ENCODE measurements around the gene LGMN. TPM values are rescaled to one million over a fixed set of nuclear protein-coding genes. Genes with fewer than 3 reads are reported as not detected.

LGMN gene
- total and polyA plus RNA-seq, 4 donors = 115 to 182 (median 136) TPM

GRCh38 chr14:92726135-92726932 is 22.1 kb downstream of the LGMN start:
- TF ChIP-seq, protein P1, sequence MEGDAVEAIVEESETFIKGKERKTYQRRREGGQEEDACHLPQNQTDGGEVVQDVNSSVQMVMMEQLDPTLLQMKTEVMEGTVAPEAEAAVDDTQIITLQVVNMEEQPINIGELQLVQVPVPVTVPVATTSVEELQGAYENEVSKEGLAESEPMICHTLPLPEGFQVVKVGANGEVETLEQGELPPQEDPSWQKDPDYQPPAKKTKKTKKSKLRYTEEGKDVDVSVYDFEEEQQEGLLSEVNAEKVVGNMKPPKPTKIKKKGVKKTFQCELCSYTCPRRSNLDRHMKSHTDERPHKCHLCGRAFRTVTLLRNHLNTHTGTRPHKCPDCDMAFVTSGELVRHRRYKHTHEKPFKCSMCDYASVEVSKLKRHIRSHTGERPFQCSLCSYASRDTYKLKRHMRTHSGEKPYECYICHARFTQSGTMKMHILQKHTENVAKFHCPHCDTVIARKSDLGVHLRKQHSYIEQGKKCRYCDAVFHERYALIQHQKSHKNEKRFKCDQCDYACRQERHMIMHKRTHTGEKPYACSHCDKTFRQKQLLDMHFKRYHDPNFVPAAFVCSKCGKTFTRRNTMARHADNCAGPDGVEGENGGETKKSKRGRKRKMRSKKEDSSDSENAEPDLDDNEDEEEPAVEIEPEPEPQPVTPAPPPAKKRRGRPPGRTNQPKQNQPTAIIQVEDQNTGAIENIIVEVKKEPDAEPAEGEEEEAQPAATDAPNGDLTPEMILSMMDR (IDR thresholded peaks at IDR 0.05; ENCODE audit: control extremely low read depth, extremely low read depth) = no peak

DNA sequence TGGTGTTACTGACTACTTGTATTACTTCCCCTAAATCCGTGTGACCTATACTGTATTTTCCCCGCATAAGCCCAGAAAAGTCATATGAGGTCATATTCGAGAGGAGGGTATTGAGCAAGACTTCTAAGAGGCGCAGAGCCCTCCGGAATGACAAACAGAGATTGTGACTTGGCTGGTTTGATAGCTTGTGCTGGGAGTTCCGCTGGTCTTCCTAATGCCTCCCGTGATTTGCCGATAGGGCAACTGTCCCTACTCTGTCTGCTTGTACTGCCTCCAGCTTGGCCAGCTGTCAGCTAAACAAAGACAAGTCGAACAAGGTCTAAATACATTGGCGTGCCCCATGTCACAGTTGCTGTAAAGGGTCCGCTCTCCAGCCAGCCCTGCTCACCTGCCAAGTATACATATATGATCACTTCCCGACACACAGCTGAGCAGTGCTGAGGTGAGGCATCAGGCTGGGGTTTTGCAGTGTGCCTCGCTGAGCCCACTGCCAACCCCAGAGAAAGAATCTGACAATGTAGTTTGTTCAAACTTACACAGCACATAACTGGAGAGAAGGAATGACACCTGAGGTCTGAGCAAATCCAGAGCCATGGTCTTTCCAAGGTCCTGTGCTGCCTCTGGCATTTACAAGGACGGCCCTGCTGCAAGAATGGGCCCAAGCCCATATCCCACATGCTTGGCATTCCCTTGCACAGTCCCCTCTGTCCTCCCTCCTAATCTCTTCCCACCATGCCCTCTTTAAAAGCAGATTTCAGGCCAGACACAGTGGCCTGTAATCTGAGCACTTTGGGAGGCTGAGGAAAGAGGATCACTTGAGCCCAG is 23.7 kb downstream of the LGMN start:
- TF ChIP-seq, protein P1 (IDR thresholded peaks at IDR 0.05; ENCODE audit: control extremely low read depth, extremely low read depth) = no peak
- Histone ChIP-seq H3K4me3 (no peak overlapping the region), H3K27me3 (ENCODE audit: control insufficient read depth in 3 of 3, insufficient read depth in 3 of 3, low read length in 2 of 3) (no peaks in the 10 kb centered on the region), H3K9me3 (ENCODE audit: control insufficient read depth in 4 of 4, insufficient read depth in 3 of 4, low read length in 3 of 4) (no peaks in the 10 kb centered on the region), H3K27ac (ENCODE audit: low read depth in 1 of 2, low read length in 1 of 2) (peak overlapping the region; percentile 63 to 88), H3K4me1 (ENCODE audit: control insufficient read depth in 5 of 5, insufficient read depth in 5 of 5, low read length in 5 of 5) (peaks cover 0 to 27% (median 0%) of the 10 kb centered on the region in 5 donors), H3K36me3 (ENCODE audit: control insufficient read depth in 4 of 4, insufficient read depth in 4 of 4, low read length in 4 of 4) (peaks cover 0 to 5% (median 2%) of the 10 kb centered on the region in 4 donors), H3K9ac (ENCODE audit: insufficient read depth in 1 of 2, low read length in 2 of 2) (no peak overlapping the region)
- ATAC-seq (ENCODE audit: insufficient read depth, low FRiP score) = peak; percentile 17
- DNase-seq = peak in 1 of 3 donors; percentile 55
- 59 to 60% methylated on average over 14 of the region's 14 CpGs for WGBS, 2 donors

More at GRCh38 chr14:92726135-92726932, 22.1 kb downstream of the LGMN start:
- Histone ChIP-seq H3K9me3 (ENCODE audit: control insufficient read depth in 4 of 4, insufficient read depth in 3 of 4, low read length in 3 of 4) (peaks cover 0 to under 1% (median 0%) of the 10 kb centered on the region in 4 donors), H3K4me3 (no peak overlapping the region), H3K36me3 (ENCODE audit: control insufficient read depth in 4 of 4, insufficient read depth in 4 of 4, low read length in 4 of 4) (peaks cover 0 to 10% (median 5%) of the 10 kb centered on the region in 4 donors), H3K9ac (ENCODE audit: insufficient read depth in 1 of 2, low read length in 2 of 2) (no peak overlapping the region), H3K27me3 (ENCODE audit: control insufficient read depth in 3 of 3, insufficient read depth in 3 of 3, low read length in 2 of 3) (no peaks in the 10 kb centered on the region), H3K4me1 (ENCODE audit: control insufficient read depth in 5 of 5, insufficient read depth in 5 of 5, low read length in 5 of 5) (peaks cover 0 to 24% (median 0%) of the 10 kb centered on the region in 5 donors), H3K27ac (ENCODE audit: low read depth in 1 of 2, low read length in 1 of 2) (peak overlapping the region in 1 of 2 donors; percentile 93)
- ATAC-seq (ENCODE audit: insufficient read depth, low FRiP score) (peak; percentile 76), DNase-seq (no peak)
- 48 to 80% methylated on average over 12 of the region's 12 CpGs for WGBS, 2 donors

DNA sequence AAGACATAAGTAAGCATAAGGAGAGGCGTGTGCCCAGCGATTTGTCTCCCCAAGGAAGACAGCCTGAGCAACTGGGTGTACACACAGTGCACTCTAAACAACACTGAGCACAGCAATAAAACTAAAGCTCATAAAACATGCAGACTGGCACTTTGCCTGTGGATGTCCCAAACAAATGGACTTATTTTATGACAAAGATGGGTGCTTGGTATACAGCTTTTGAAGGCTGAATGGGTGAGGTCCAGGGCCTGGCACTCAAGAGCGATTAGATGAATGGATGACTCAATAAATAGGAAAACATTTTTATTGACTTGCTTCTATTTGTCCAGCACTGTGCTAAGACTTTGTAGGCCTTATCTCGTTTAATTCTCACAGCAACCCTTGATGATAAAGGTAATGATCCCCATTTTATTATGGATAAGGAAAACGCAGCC is 28.5 kb downstream of the LGMN start:
- whole genome bisulfite sequencing, 2 donors = 70 to 80% methylated on average over 5 of the region's 5 CpGs
- Histone ChIP-seq H3K4me1 (ENCODE audit: control insufficient read depth in 5 of 5, insufficient read depth in 5 of 5, low read length in 5 of 5) (peaks cover 0 to 12% (median 0%) of the 10 kb centered on the region in 5 donors), H3K36me3 (ENCODE audit: control insufficient read depth in 4 of 4, insufficient read depth in 4 of 4, low read length in 4 of 4) (peaks cover 0 to 9% (median 4%) of the 10 kb centered on the region in 4 donors), H3K9me3 (ENCODE audit: control insufficient read depth in 4 of 4, insufficient read depth in 3 of 4, low read length in 3 of 4) (no peaks in the 10 kb centered on the region), H3K9ac (ENCODE audit: insufficient read depth in 1 of 2, low read length in 2 of 2) (no peak overlapping the region), H3K27ac (ENCODE audit: low read depth in 1 of 2, low read length in 1 of 2) (peak overlapping the region; percentile 30 to 43), H3K4me3 (no peak overlapping the region), H3K27me3 (ENCODE audit: control insufficient read depth in 3 of 3, insufficient read depth in 3 of 3, low read length in 2 of 3) (no peaks in the 10 kb centered on the region)
- TF ChIP-seq, protein P1 (IDR thresholded peaks at IDR 0.05; ENCODE audit: control extremely low read depth, extremely low read depth) = no peak
- DNase-seq = no peak
- no peak for ATAC-seq (ENCODE audit: insufficient read depth, low FRiP score)

All from lung (tissue), 12 donors.